SJCRH30 (cell line): ENCODE measurements around the gene FAM171A2. TPM values are rescaled to one million over a fixed set of nuclear protein-coding genes. Genes with fewer than 3 reads are reported as not detected.

Experiments
- DNase-seq, 2 experiments: peaks; one replicate each; pipeline ENCODE4 v3.0.0-alpha.2; 2015 to 2020
- H3K27ac ChIP-seq: fragments of 250-450 bp; sonication (Bioruptor Pico); 2 replicates; pipeline ENCODE4 v1.5.1; 2020; ENCODE audit warnings: mild to moderate bottlenecking, moderate library complexity
- H3K27me3 ChIP-seq: fragments of 250-450 bp; sonication (Bioruptor Pico); 2 replicates; pipeline ENCODE4 v1.5.1; 2020; ENCODE audit warnings: mild to moderate bottlenecking, moderate library complexity
- H3K36me3 ChIP-seq: fragments of 250-450 bp; sonication (Bioruptor Pico); 2 replicates; pipeline ENCODE4 v1.5.1; 2020; ENCODE audit warnings: mild to moderate bottlenecking, moderate library complexity
- H3K4me1 ChIP-seq: fragments of 250-450 bp; sonication (Bioruptor Pico); 2 replicates; pipeline ENCODE4 v1.5.1; 2020; ENCODE audit warnings: mild to moderate bottlenecking, moderate library complexity
- H3K4me3 ChIP-seq: fragments of 250-450 bp; sonication (Bioruptor Pico); 2 replicates; pipeline ENCODE4 v1.5.1; 2020; ENCODE audit warnings: mild to moderate bottlenecking, moderate library complexity
- H3K9me3 ChIP-seq: fragments of 250-450 bp; sonication (Bioruptor Pico); replicated peaks from 2 replicates; pipeline ENCODE4 v1.5.1; 2020; ENCODE audit warnings: mild to moderate bottlenecking, moderate library complexity
- total RNA-seq: library from RNA; depleted of rRNA; stranded (reverse); fragments of >200 nt; shearing (Covaris generic); gene quantifications from 2 replicates; pipeline ENCODE4 v1.2.3, GENCODE V29; 2014

Gene FAM171A2
- total RNA-seq, 1 experiment from 2014 or later = 13.7 TPM

- Histone ChIP-seq H3K27ac (no peak overlapping the region), H3K27me3 (no peaks in the 10 kb centered on the region), H3K4me3 (no peak overlapping the region), H3K4me1 (no peaks in the 10 kb centered on the region), H3K36me3 (no peaks in the 10 kb centered on the region), H3K9me3 (no peaks in the 10 kb centered on the region)
- DNase-seq = no peak
Observed at GRCh38 chr17:44387804-44388203, 24.2 kb upstream of the FAM171A2 start.

GRCh38 chr17:44386182-44386525, 22.5 kb upstream of the FAM171A2 start:
- Histone ChIP-seq H3K27ac (no peak overlapping the region), H3K9me3 (no peaks in the 10 kb centered on the region), H3K4me3 (no peak overlapping the region), H3K36me3 (no peaks in the 10 kb centered on the region), H3K4me1 (no peaks in the 10 kb centered on the region), H3K27me3 (no peaks in the 10 kb centered on the region)
- DNase-seq = no peak

GRCh38 chr17:44385287-44386181, 21.9 kb upstream of the FAM171A2 start:
- peak overlapping the region; percentile 54 for H3K4me3 ChIP-seq
- DNase-seq = peak; percentile 80 to 83
- no peaks in the 10 kb centered on the region for H3K27me3 ChIP-seq
- H3K27ac ChIP-seq = no peak overlapping the region; the same call in 1 of the 2 replicates
- H3K9me3 ChIP-seq = no peaks in the 10 kb centered on the region
- H3K4me1 ChIP-seq = no peaks in the 10 kb centered on the region
- H3K36me3 ChIP-seq = no peaks in the 10 kb centered on the region

GRCh38 chr17:44384823-44385286, 21.2 kb upstream of the FAM171A2 start:
- H3K9me3 ChIP-seq = no peaks in the 10 kb centered on the region
- H3K4me1 ChIP-seq = no peaks in the 10 kb centered on the region
- no peaks in the 10 kb centered on the region for H3K36me3 ChIP-seq
- peak overlapping the region; percentile 54 for H3K4me3 ChIP-seq
- DNase-seq = no peak
- H3K27ac ChIP-seq = no peak overlapping the region; the same call in 1 of the 2 replicates
- no peaks in the 10 kb centered on the region for H3K27me3 ChIP-seq

GRCh38 chr17:44384281-44384822, 20.7 kb upstream of the FAM171A2 start:
- no peaks in the 10 kb centered on the region for H3K27me3 ChIP-seq
- H3K9me3 ChIP-seq = no peaks in the 10 kb centered on the region
- H3K27ac ChIP-seq = no peak overlapping the region
- no peak for DNase-seq
- no peaks in the 10 kb centered on the region for H3K36me3 ChIP-seq
- no peaks in the 10 kb centered on the region for H3K4me1 ChIP-seq
- H3K4me3 ChIP-seq = no peak overlapping the region

DNA sequence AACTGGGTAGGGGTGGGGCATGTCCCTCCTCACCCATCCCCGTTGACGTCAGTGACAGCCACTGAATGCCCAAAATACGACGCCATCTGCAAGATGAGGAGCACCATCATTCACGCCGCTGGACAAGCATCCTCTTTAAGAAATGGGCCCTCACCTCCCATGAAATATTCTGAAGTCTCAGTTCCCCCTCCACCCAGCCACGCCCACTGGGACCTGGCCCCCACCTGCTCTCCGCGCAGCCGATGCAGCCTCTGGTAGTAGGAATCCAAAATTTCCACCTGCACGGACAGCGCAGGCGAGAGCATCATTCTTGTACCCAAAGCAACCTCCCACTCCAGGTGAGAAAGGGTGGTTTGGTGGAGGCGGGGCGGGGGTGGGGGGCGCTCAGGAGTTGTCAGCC, 20.2 kb upstream of the FAM171A2 start:
- no peaks in the 10 kb centered on the region for H3K9me3 ChIP-seq
- no peak overlapping the region for H3K4me3 ChIP-seq
- DNase-seq = no peak
- no peaks in the 10 kb centered on the region for H3K36me3 ChIP-seq
- H3K27me3 ChIP-seq = no peaks in the 10 kb centered on the region
- no peak overlapping the region for H3K27ac ChIP-seq
- H3K4me1 ChIP-seq = no peaks in the 10 kb centered on the region

DNA sequence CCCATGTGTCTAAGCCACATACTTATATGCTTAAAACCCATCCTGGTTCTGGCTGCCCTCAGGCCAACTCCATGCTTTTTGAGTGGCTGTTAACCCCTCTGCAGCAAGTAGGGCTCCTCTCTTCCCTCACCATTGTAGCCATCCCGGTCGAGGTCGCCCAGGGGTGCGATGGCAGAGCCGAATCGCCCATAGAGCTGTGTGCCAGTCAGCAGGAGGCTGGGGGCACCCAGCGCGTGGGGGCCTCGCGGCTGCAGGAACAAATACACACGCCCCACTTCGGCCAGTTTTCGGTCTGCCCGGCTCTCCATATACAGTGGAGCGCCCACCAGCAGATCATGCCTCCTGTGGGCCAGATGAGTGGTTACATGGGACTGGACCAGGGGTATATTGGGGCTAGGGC, 19.7 kb upstream of the FAM171A2 start:
- DNase-seq = no peak
- Histone ChIP-seq H3K27ac (no peak overlapping the region), H3K27me3 (no peaks in the 10 kb centered on the region), H3K4me3 (no peak overlapping the region), H3K4me1 (no peaks in the 10 kb centered on the region), H3K36me3 (no peaks in the 10 kb centered on the region), H3K9me3 (no peaks in the 10 kb centered on the region)

DNA sequence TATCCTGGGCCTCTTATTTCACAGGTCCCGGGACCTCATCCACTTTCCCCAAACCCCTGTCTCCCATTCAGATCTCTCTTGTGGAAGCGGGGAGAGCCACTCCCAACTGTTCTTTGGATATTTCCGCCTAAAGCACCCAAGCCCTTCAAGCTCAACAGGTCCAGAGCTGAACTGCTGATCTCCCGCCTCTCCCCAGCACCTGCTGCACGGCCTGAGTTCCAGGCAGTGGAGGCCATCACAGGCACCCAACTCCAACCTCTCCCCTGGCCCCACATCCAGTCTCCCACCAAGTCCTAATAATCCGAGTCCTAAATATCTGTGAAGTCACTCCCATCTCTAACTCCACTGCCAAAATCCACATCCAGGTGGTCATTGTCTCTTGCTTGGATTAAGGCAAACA, 19.3 kb upstream of the FAM171A2 start:
- Histone ChIP-seq H3K27ac (no peak overlapping the region), H3K27me3 (no peaks in the 10 kb centered on the region), H3K9me3 (no peaks in the 10 kb centered on the region), H3K4me3 (no peak overlapping the region), H3K4me1 (no peaks in the 10 kb centered on the region), H3K36me3 (no peaks in the 10 kb centered on the region)
- no peak for DNase-seq

- Histone ChIP-seq H3K27ac (no peak overlapping the region), H3K27me3 (no peaks in the 10 kb centered on the region)
Observed at GRCh38 chr17:44381810-44382305, 18.2 kb upstream of the FAM171A2 start.

GRCh38 chr17:44380767-44381166, 17.1 kb upstream of the FAM171A2 start:
- Histone ChIP-seq H3K4me1 (no peaks in the 10 kb centered on the region), H3K9me3 (no peaks in the 10 kb centered on the region), H3K27ac (no peak overlapping the region), H3K27me3 (no peaks in the 10 kb centered on the region), H3K36me3 (no peaks in the 10 kb centered on the region), H3K4me3 (no peak overlapping the region)
- no peak for DNase-seq

More at GRCh38 chr17:44381810-44382305, 18.2 kb upstream of the FAM171A2 start:
- Histone ChIP-seq H3K9me3 (no peaks in the 10 kb centered on the region), H3K4me1 (no peaks in the 10 kb centered on the region), H3K36me3 (no peaks in the 10 kb centered on the region), H3K4me3 (no peak overlapping the region)
- DNase-seq = no peak

DNA sequence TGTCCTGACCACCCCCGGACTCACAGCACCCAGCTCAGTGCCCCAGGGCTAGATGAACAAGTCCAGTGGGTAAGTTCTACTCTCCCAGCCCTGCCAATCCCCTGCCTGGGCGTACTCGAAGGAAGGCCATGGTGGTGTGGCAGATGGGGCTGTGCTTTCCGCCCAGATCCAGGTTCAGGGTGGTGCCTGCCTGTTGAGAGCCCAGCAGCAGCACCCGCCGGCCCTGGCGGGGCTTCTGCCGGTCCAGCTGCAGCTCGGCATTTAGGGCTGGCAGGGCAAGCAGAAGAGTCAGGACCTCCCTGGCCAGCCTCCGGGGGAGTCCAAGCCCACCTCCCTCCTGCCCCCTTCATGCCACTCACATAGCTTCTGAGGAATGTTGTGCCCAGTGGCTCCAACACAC, 16.2 kb upstream of the FAM171A2 start:
- Histone ChIP-seq H3K4me1 (no peaks in the 10 kb centered on the region), H3K4me3 (no peak overlapping the region), H3K27ac (no peak overlapping the region), H3K36me3 (no peaks in the 10 kb centered on the region), H3K9me3 (no peaks in the 10 kb centered on the region), H3K27me3 (no peaks in the 10 kb centered on the region)
- no peak for DNase-seq

DNA sequence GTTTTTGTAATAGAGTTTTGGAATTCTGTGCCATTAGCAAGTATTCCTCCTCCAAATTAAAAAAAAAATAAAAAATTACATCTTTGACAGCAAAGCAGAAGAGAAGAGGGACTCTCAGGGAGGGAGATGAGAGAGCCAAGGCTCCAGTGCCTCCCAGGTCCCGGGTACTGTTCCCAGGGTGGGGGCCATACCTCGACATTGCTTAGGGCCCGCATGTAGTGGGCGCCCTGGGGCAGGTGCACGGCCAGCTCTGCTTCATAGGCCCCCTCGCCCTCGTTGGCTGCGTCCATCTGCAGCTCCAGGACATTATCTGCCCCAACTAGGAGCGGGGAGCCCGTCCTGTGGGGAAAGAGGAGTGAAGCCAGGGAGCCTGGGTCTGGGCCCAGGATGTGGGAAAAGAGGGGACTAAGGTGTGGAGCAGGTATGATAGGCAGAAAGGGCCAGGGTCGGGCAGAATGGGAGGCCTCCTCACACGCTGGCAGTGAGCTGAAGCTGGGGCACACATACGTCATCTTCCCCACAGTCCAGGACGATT, 14.6 kb upstream of the FAM171A2 start:
- Histone ChIP-seq H3K36me3 (no peaks in the 10 kb centered on the region), H3K4me3 (no peak overlapping the region), H3K27ac (no peak overlapping the region), H3K9me3 (no peaks in the 10 kb centered on the region), H3K27me3 (no peaks in the 10 kb centered on the region), H3K4me1 (peaks cover 2% of the 10 kb centered on the region; the same call in 1 of the 2 replicates)
- no peak for DNase-seq

- Histone ChIP-seq H3K27ac (no peak overlapping the region), H3K4me3 (no peak overlapping the region), H3K9me3 (no peaks in the 10 kb centered on the region), H3K36me3 (no peaks in the 10 kb centered on the region), H3K27me3 (no peaks in the 10 kb centered on the region), H3K4me1 (peaks cover 2% of the 10 kb centered on the region; the same call in 1 of the 2 replicates)
- no peak for DNase-seq
Observed at GRCh38 chr17:44376779-44377178, 13.1 kb upstream of the FAM171A2 start.

- DNase-seq = peak in 1 of 2 experiments; percentile 54
- Histone ChIP-seq H3K4me1 (peaks cover 2% of the 10 kb centered on the region; the same call in 1 of the 2 replicates), H3K9me3 (no peaks in the 10 kb centered on the region), H3K27me3 (no peaks in the 10 kb centered on the region), H3K4me3 (no peak overlapping the region), H3K36me3 (no peaks in the 10 kb centered on the region), H3K27ac (no peak overlapping the region)
Observed at GRCh38 chr17:44376124-44376523, 12.5 kb upstream of the FAM171A2 start.
